ENCODE measurements around the gene HBS1L. TPM values are rescaled to one million over a fixed set of nuclear protein-coding genes. Genes with fewer than 3 reads are reported as not detected.

HBS1L gene
- total RNA-seq, 1 experiment from 2014 or later = 81.2 TPM

DNA sequence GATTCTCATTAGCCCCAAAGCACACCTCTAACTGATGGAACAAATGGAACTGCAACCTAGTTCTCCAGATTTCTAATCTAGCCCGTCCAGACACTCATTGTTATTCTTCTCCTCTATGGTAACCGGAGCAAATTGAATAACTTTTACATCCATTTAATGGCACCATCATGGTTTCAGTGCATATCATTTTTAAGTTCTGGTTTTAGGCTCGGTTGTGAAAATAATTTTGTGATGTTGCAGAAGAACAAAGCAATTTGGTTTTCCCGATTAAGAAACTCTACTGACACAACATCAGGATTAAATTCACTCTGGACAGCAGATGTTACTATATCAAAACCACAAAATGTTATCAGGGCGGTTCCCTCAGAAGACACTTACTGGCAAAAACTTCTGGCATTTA is 42.5 kb upstream of the HBS1L start:
- Mint-ChIP-seq H3K27me3 (ENCODE audit: insufficient read depth, unreplicated experiment) (peaks cover 10% of the 10 kb centered on the region), H3K27ac (ENCODE audit: unreplicated experiment) (no peak overlapping the region), H3K4me3 (ENCODE audit: unreplicated experiment) (no peak overlapping the region), H3K36me3 (ENCODE audit: insufficient read depth, unreplicated experiment) (no peaks in the 10 kb centered on the region), H3K9me3 (ENCODE audit: unreplicated experiment) (no peaks in the 10 kb centered on the region), H3K4me1 (ENCODE audit: low read depth, unreplicated experiment) (no peaks in the 10 kb centered on the region)
- no peak for DNase-seq
- Histone ChIP-seq H3K27me3 (replicated peaks; ENCODE audit: control insufficient read depth, insufficient read depth, low read length) (no peaks in the 10 kb centered on the region), H3K4me1 (no peaks in the 10 kb centered on the region), H3K4me3 (ENCODE audit: low read depth, low read length) (no peak overlapping the region), H3K36me3 (ENCODE audit: control insufficient read depth, insufficient read depth, low read length) (no peaks in the 10 kb centered on the region), H3K9me3 (no peaks in the 10 kb centered on the region)
- CTCF ChIA-PET = no interaction called here
- POLR2A ChIA-PET = no interaction called here
- no TSS peak for BruUV-seq (replicated peaks)
- intact Hi-C loops (cut with micrococcal nuclease; ENCODE audit: unreplicated experiment) = no loop called here
- TF ChIP-seq, protein P1, sequence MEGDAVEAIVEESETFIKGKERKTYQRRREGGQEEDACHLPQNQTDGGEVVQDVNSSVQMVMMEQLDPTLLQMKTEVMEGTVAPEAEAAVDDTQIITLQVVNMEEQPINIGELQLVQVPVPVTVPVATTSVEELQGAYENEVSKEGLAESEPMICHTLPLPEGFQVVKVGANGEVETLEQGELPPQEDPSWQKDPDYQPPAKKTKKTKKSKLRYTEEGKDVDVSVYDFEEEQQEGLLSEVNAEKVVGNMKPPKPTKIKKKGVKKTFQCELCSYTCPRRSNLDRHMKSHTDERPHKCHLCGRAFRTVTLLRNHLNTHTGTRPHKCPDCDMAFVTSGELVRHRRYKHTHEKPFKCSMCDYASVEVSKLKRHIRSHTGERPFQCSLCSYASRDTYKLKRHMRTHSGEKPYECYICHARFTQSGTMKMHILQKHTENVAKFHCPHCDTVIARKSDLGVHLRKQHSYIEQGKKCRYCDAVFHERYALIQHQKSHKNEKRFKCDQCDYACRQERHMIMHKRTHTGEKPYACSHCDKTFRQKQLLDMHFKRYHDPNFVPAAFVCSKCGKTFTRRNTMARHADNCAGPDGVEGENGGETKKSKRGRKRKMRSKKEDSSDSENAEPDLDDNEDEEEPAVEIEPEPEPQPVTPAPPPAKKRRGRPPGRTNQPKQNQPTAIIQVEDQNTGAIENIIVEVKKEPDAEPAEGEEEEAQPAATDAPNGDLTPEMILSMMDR (IDR thresholded peaks at IDR 0.05; ENCODE audit: insufficient read depth in 1 of 2, low read depth in 1 of 2, low read length in 1 of 2, severe bottlenecking in 1 of 2, unreplicated experiment in 1 of 2) = no peak

DNA sequence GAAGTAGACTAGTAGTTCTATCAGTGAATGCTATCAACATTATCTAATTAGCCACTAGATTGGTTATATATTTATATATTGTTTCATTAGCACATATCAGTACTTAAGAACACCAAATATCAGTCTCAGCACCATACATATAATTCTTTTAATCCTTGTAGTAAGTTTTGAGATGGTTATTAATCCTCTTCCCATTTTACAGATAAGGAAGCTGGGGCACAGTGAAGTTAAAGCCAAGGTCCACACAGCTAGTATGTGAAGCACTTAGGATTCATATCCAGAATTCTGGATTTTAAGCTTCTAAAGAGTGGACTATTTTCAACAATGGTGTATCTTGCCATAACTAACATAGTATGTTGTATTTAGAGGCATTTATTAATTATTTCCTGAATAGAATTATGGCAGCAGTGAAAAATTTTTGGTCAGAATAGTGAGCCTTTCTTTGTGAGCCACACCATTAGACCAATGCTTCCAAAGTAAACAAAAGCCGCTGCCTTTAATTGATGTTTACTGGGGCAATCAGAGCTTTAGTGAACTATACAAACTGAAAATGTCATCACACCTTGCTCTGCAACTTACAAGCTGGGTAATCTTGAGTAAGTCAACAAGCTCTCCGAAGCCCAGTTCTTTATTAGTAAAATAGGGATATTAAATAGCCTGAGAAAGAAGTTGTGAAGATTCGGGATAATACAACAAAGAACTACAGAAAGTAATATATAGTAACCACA is 41.9 kb upstream of the HBS1L start:
- no peaks in the 10 kb centered on the region for H3K4me1 Mint-ChIP-seq (ENCODE audit: low read depth, unreplicated experiment)
- no peak overlapping the region for H3K4me3 Mint-ChIP-seq (ENCODE audit: unreplicated experiment)
- CTCF ChIA-PET = no interaction called here
- no peak for DNase-seq
- TF ChIP-seq, protein P1 (IDR thresholded peaks at IDR 0.05; ENCODE audit: insufficient read depth in 1 of 2, low read depth in 1 of 2, low read length in 1 of 2, severe bottlenecking in 1 of 2, unreplicated experiment in 1 of 2) = no peak
- H3K27ac Mint-ChIP-seq (ENCODE audit: unreplicated experiment) = no peak overlapping the region
- no peaks in the 10 kb centered on the region for H3K36me3 Mint-ChIP-seq (ENCODE audit: insufficient read depth, unreplicated experiment)
- POLR2A ChIA-PET = no interaction called here
- Histone ChIP-seq H3K4me3 (ENCODE audit: low read depth, low read length) (no peak overlapping the region), H3K27me3 (replicated peaks; ENCODE audit: control insufficient read depth, insufficient read depth, low read length) (no peaks in the 10 kb centered on the region), H3K36me3 (ENCODE audit: control insufficient read depth, insufficient read depth, low read length) (no peaks in the 10 kb centered on the region), H3K4me1 (no peaks in the 10 kb centered on the region), H3K9me3 (no peaks in the 10 kb centered on the region)
- peaks cover 10% of the 10 kb centered on the region for H3K27me3 Mint-ChIP-seq (ENCODE audit: insufficient read depth, unreplicated experiment)
- H3K9me3 Mint-ChIP-seq (ENCODE audit: unreplicated experiment) = no peaks in the 10 kb centered on the region
- intact Hi-C loops (cut with micrococcal nuclease; ENCODE audit: unreplicated experiment) = no loop called here
- no TSS peak for BruUV-seq (replicated peaks)

DNA sequence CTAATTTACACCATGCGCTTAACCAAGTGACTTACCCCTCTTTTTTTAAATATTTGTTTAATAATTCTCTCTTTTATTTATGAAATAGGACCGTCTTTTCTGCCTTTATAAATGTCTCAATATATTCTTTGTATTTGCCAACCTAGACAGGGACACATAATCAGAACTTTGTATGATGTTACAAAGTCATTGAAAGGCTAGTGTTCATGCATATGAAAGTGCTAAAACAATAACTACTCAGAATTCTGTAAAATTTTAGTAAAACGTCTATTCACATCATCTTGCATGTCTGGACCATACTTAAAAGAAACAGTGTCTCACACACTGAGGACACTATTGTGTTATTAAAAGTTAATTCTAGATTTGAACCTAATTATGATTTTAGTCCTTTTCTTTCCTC is 41.1 kb upstream of the HBS1L start:
- Histone ChIP-seq H3K4me3 (ENCODE audit: low read depth, low read length) (no peak overlapping the region), H3K36me3 (ENCODE audit: control insufficient read depth, insufficient read depth, low read length) (no peaks in the 10 kb centered on the region), H3K27me3 (replicated peaks; ENCODE audit: control insufficient read depth, insufficient read depth, low read length) (no peaks in the 10 kb centered on the region), H3K9me3 (no peaks in the 10 kb centered on the region), H3K4me1 (no peaks in the 10 kb centered on the region)
- DNase-seq = no peak
- H3K27me3 Mint-ChIP-seq (ENCODE audit: insufficient read depth, unreplicated experiment) = peaks cover 10% of the 10 kb centered on the region
- H3K36me3 Mint-ChIP-seq (ENCODE audit: insufficient read depth, unreplicated experiment) = no peaks in the 10 kb centered on the region
- ChIA-PET CTCF (no interaction called here), POLR2A (no interaction called here)
- BruUV-seq (replicated peaks) = no TSS peak
- no peaks in the 10 kb centered on the region for H3K9me3 Mint-ChIP-seq (ENCODE audit: unreplicated experiment)
- no peak overlapping the region for H3K4me3 Mint-ChIP-seq (ENCODE audit: unreplicated experiment)
- no peak overlapping the region for H3K27ac Mint-ChIP-seq (ENCODE audit: unreplicated experiment)
- no peaks in the 10 kb centered on the region for H3K4me1 Mint-ChIP-seq (ENCODE audit: low read depth, unreplicated experiment)
- intact Hi-C loops (cut with micrococcal nuclease; ENCODE audit: unreplicated experiment) = no loop called here
- TF ChIP-seq, protein P1 (IDR thresholded peaks at IDR 0.05; ENCODE audit: insufficient read depth in 1 of 2, low read depth in 1 of 2, low read length in 1 of 2, severe bottlenecking in 1 of 2, unreplicated experiment in 1 of 2) = no peak

Data from Caco-2 (cell line).